OCI-LY1 (cell line): ENCODE measurements around the gene NELL2.

ENCODE experiments used
- H2AFZ ChIP-seq: fragments of 200-600 bp; sonication (generic), shearing (Covaris generic); 2 replicates; pipeline ENCODE4 v1.6.0; 2014; ENCODE audit warnings: antibody characterized with exemption, mild to moderate bottlenecking, low read length
- H3F3A ChIP-seq: fragments of 200-600 bp; sonication (generic), shearing (Covaris generic); 2 replicates; pipeline ENCODE4 v1.6.0; 2014; ENCODE audit warnings: mild to moderate bottlenecking, antibody characterized with exemption, low read length, moderate library complexity; ENCODE audit not compliant: insufficient read depth
- H3K27ac ChIP-seq: fragments of 200-600 bp; sonication (generic); 2 replicates; pipeline ENCODE4 v1.5.1; 2014; ENCODE audit warnings: low read length, mixed run types, mild to moderate bottlenecking, low read depth; ENCODE audit not compliant: poor library complexity, severe bottlenecking
- H3K27me3 ChIP-seq: fragments of 200-600 bp; sonication (generic); 2 replicates; pipeline ENCODE4 v1.6.0; 2014; ENCODE audit warnings: antibody characterized with exemption, mild to moderate bottlenecking, low read length, moderate library complexity; ENCODE audit not compliant: insufficient read depth
- H3K36me3 ChIP-seq: fragments of 200-600 bp; sonication (generic); 2 replicates; pipeline ENCODE4 v1.6.1; 2014; ENCODE audit warnings: mild to moderate bottlenecking, antibody characterized with exemption, low read length, moderate library complexity, mixed read lengths; ENCODE audit not compliant: insufficient read depth
- H3K4me1 ChIP-seq: fragments of 200-600 bp; sonication (generic); 2 replicates; pipeline ENCODE4 v1.5.1; 2014; ENCODE audit warnings: mild to moderate bottlenecking, low read length, moderate library complexity; ENCODE audit not compliant: insufficient read depth, severe bottlenecking
- H3K4me2 ChIP-seq: fragments of 200-600 bp; sonication (generic), shearing (Covaris generic); 2 replicates; pipeline ENCODE4 v1.6.1; 2014; ENCODE audit warnings: low read length
- H3K4me3 ChIP-seq: fragments of 200-600 bp; sonication (generic); 2 replicates; pipeline ENCODE4 v1.5.1; 2014; ENCODE audit warnings: low read length, low read depth, mild to moderate bottlenecking, mixed read lengths; ENCODE audit not compliant: poor library complexity, severe bottlenecking
- H3K79me2 ChIP-seq: fragments of 200-600 bp; shearing (Covaris generic); 2 replicates; pipeline ENCODE4 v1.6.1; 2016; ENCODE audit warnings: mixed run types, low read length, mixed read lengths; ENCODE audit not compliant: insufficient read depth
- H3K9ac ChIP-seq: fragments of 200-600 bp; sonication (generic), shearing (Covaris generic); 2 replicates; pipeline ENCODE4 v1.6.1; 2014; ENCODE audit warnings: mild to moderate bottlenecking, low read length, mixed read lengths
- H3K9me2 ChIP-seq: fragments of 200-600 bp; sonication (generic), shearing (Covaris generic); 2 replicates; pipeline ENCODE4 v1.6.1; 2014; ENCODE audit warnings: low read depth, mild to moderate bottlenecking, low read length, mixed read lengths
- H3K9me3 ChIP-seq: fragments of 200-600 bp; shearing (Covaris generic); 2 replicates; pipeline ENCODE4 v1.6.1; 2014; ENCODE audit warnings: low read length, mixed read lengths
- H4K20me1 ChIP-seq: fragments of 200-600 bp; sonication (generic), shearing (Covaris generic); 2 replicates; pipeline ENCODE4 v1.6.0; 2016; ENCODE audit warnings: mild to moderate bottlenecking, low read length; ENCODE audit not compliant: insufficient read depth
- CTCF ChIP-seq: fragments of 200-600 bp; sonication (generic), shearing (Covaris generic); IDR thresholded peaks from 2 replicates; pipeline ENCODE4 v1.5.1; 2017; ENCODE audit warnings: mild to moderate bottlenecking, antibody characterized with exemption, low read length, moderate library complexity, mixed read lengths
- EZH2 ChIP-seq: fragments of 200-600 bp; sonication (generic), shearing (Covaris generic); IDR thresholded peaks from 2 replicates; pipeline ENCODE4 v1.8.0; 2017; ENCODE audit warnings: borderline replicate concordance, mixed run types, mild to moderate bottlenecking, antibody characterized with exemption, low read length, moderate library complexity, mixed read lengths

The NELL2 gene

GRCh38 chr12:44795970-44796369, 80.1 kb downstream of the NELL2 start:
- peaks cover 7% of the 10 kb centered on the region for H3K4me1 ChIP-seq
- no peak overlapping the region for H3K27ac ChIP-seq
- TF ChIP-seq EZH2 (no peak), CTCF (no peak)
- peaks cover 12% of the 10 kb centered on the region; the same call in 1 of the 2 replicates for H3K9me3 ChIP-seq
- no peak overlapping the region for H3K9ac ChIP-seq
- no peaks in the 10 kb centered on the region for H3F3A ChIP-seq
- H3K9me2 ChIP-seq, result no peaks in the 10 kb centered on the region
- no peaks in the 10 kb centered on the region for H3K36me3 ChIP-seq
- H3K4me2 ChIP-seq, result no peak overlapping the region
- no peak overlapping the region for H3K4me3 ChIP-seq
- no peaks in the 10 kb centered on the region for H3K27me3 ChIP-seq
- H4K20me1 ChIP-seq, result no peaks in the 10 kb centered on the region
- H2AFZ ChIP-seq, result no peak overlapping the region
- no peaks in the 10 kb centered on the region for H3K79me2 ChIP-seq

GRCh38 chr12:44788731-44789130, 87.4 kb downstream of the NELL2 start:
- TF ChIP-seq EZH2, result no peak
- TF ChIP-seq CTCF, result no peak
- H3K36me3 ChIP-seq, result 0 out of 2 replicates have a peak, but pooled peaks cover 2% of the 10 kb centered on the region
- H3K27me3 ChIP-seq, result no peaks in the 10 kb centered on the region
- H4K20me1 ChIP-seq, result no peaks in the 10 kb centered on the region
- no peak overlapping the region for H3K4me3 ChIP-seq
- no peaks in the 10 kb centered on the region for H3F3A ChIP-seq
- H3K9ac ChIP-seq, result no peak overlapping the region
- H3K79me2 ChIP-seq, result no peaks in the 10 kb centered on the region
- no peaks in the 10 kb centered on the region for H3K4me1 ChIP-seq
- H2AFZ ChIP-seq, result no peak overlapping the region
- no peak overlapping the region for H3K4me2 ChIP-seq
- no peaks in the 10 kb centered on the region for H3K9me2 ChIP-seq
- H3K27ac ChIP-seq, result no peak overlapping the region
- peaks cover 14% of the 10 kb centered on the region; the same call in 1 of the 2 replicates for H3K9me3 ChIP-seq

- no peak overlapping the region for H3K4me3 ChIP-seq
- H3K79me2 ChIP-seq, result no peaks in the 10 kb centered on the region
- H3K9me3 ChIP-seq, result 0 out of 2 replicates have a peak, but pooled peaks cover 6% of the 10 kb centered on the region
- TF ChIP-seq CTCF (no peak), EZH2 (no peak)
- H3F3A ChIP-seq, result no peaks in the 10 kb centered on the region; the same call in 1 of the 2 replicates
- H3K9me2 ChIP-seq, result no peaks in the 10 kb centered on the region
- H3K9ac ChIP-seq, result no peak overlapping the region
- H2AFZ ChIP-seq, result no peak overlapping the region
- H4K20me1 ChIP-seq, result no peaks in the 10 kb centered on the region
- no peaks in the 10 kb centered on the region for H3K4me1 ChIP-seq
- H3K27ac ChIP-seq, result no peak overlapping the region
- H3K27me3 ChIP-seq, result no peaks in the 10 kb centered on the region
- H3K4me2 ChIP-seq, result no peak overlapping the region
- peaks cover 6% of the 10 kb centered on the region; the same call in 1 of the 2 replicates for H3K36me3 ChIP-seq
Measured at GRCh38 chr12:44780221-44780790, 95.8 kb downstream of the NELL2 start.
